ENCODE data around the gene PZP. TPM values are rescaled to one million over a fixed set of nuclear protein-coding genes. Genes with fewer than 3 reads are reported as not detected.

Gene PZP
- polyA plus RNA-seq, 1 donor (not counting 4 experiments of a cell fraction or from before 2014, with no cell fraction given), result not detected

GRCh38 chr12:9204380-9204779, 3.8 kb downstream of the PZP start:
- no peak overlapping the region for H3K27ac ChIP-seq (ENCODE audit: control insufficient read depth, insufficient read depth, low read length)
- H3K9ac ChIP-seq (ENCODE audit: control insufficient read depth, extremely low read depth, insufficient read depth, low read length), result no peak overlapping the region
- H3K79me2 ChIP-seq (ENCODE audit: control insufficient read depth, insufficient read depth, low read length), result no peaks in the 10 kb centered on the region
- H3K4me3 ChIP-seq (ENCODE audit: control insufficient read depth in 2 of 3, extremely low read depth in 1 of 3, insufficient read depth in 2 of 3, low read depth in 1 of 3, low read length in 3 of 3), result no peak overlapping the region
- H3K4me2 ChIP-seq (ENCODE audit: control insufficient read depth, extremely low read depth, insufficient read depth, low read depth, low read length), result no peak overlapping the region
- no peaks in the 10 kb centered on the region for H3K9me3 ChIP-seq (ENCODE audit: control insufficient read depth, low read depth, low read length)
- H3K4me1 ChIP-seq (ENCODE audit: control insufficient read depth, extremely low read depth, insufficient read depth, low read length), result no peaks in the 10 kb centered on the region
- H3K9me1 ChIP-seq (ENCODE audit: control insufficient read depth, extremely low read depth, insufficient read depth, low read length), result no peaks in the 10 kb centered on the region
- H4K20me1 ChIP-seq (ENCODE audit: control insufficient read depth, extremely low read depth, insufficient read depth, low read length), result no peaks in the 10 kb centered on the region
- no peak overlapping the region for H2AFZ ChIP-seq (ENCODE audit: control insufficient read depth, low read length)
- TF ChIP-seq CTCF (optimal IDR thresholded peaks at IDR 0.05 in 1 of 3, IDR thresholded peaks at IDR 0.05 in 1 of 3, conservative IDR thresholded peaks at IDR 0.05 in 1 of 3; ENCODE audit: extremely low read depth in 1 of 3, insufficient read depth in 2 of 3, low read length in 3 of 3) (no peak), EZH2 (IDR thresholded peaks at IDR 0.05; ENCODE audit: low read length) (no peak)
- dilution Hi-C loops (cut with MboI; ENCODE audit: extremely low pct_ligation_motif_present, low sequenced_read_pairs), result no loop called here
- no peaks in the 10 kb centered on the region for H3K36me3 ChIP-seq (ENCODE audit: control insufficient read depth in 2 of 2, extremely low read depth in 1 of 2, insufficient read depth in 2 of 2, low read length in 2 of 2)
- FAIRE-seq (no peak), DNase-seq (ENCODE audit: low read depth, low spot score) (no peak)
- H3K27me3 ChIP-seq (ENCODE audit: control insufficient read depth, extremely low read depth, insufficient read depth, low read length), result no peaks in the 10 kb centered on the region

- FAIRE-seq, result no peak
- no peaks in the 10 kb centered on the region for H3K27me3 ChIP-seq (ENCODE audit: control insufficient read depth, extremely low read depth, insufficient read depth, low read length)
- dilution Hi-C loops (cut with MboI; ENCODE audit: extremely low pct_ligation_motif_present, low sequenced_read_pairs), result no loop called here
Measured at GRCh38 chr12:9198012-9198411, 10.2 kb downstream of the PZP start.

More at GRCh38 chr12:9198012-9198411, 10.2 kb downstream of the PZP start:
- Histone ChIP-seq H3K9me3 (ENCODE audit: control insufficient read depth, low read depth, low read length) (no peaks in the 10 kb centered on the region), H3K4me1 (ENCODE audit: control insufficient read depth, extremely low read depth, insufficient read depth, low read length) (no peaks in the 10 kb centered on the region), H3K9ac (ENCODE audit: control insufficient read depth, extremely low read depth, insufficient read depth, low read length) (no peak overlapping the region), H3K27ac (ENCODE audit: control insufficient read depth, insufficient read depth, low read length) (no peak overlapping the region), H2AFZ (ENCODE audit: control insufficient read depth, low read length) (no peak overlapping the region), H3K4me3 (ENCODE audit: control insufficient read depth in 2 of 3, extremely low read depth in 1 of 3, insufficient read depth in 2 of 3, low read depth in 1 of 3, low read length in 3 of 3) (no peak overlapping the region), H3K36me3 (ENCODE audit: control insufficient read depth in 2 of 2, extremely low read depth in 1 of 2, insufficient read depth in 2 of 2, low read length in 2 of 2) (no peaks in the 10 kb centered on the region), H3K9me1 (ENCODE audit: control insufficient read depth, extremely low read depth, insufficient read depth, low read length) (no peaks in the 10 kb centered on the region), H3K4me2 (ENCODE audit: control insufficient read depth, extremely low read depth, insufficient read depth, low read depth, low read length) (no peak overlapping the region), H4K20me1 (ENCODE audit: control insufficient read depth, extremely low read depth, insufficient read depth, low read length) (no peaks in the 10 kb centered on the region), H3K79me2 (ENCODE audit: control insufficient read depth, insufficient read depth, low read length) (no peaks in the 10 kb centered on the region)
- no peak for DNase-seq (ENCODE audit: low read depth, low spot score)
- TF ChIP-seq EZH2 (IDR thresholded peaks at IDR 0.05; ENCODE audit: low read length), result no peak
- no peak for TF ChIP-seq CTCF (optimal IDR thresholded peaks at IDR 0.05 in 1 of 3, IDR thresholded peaks at IDR 0.05 in 1 of 3, conservative IDR thresholded peaks at IDR 0.05 in 1 of 3; ENCODE audit: extremely low read depth in 1 of 3, insufficient read depth in 2 of 3, low read length in 3 of 3)
